AG04449 (cell line): ENCODE measurements around the gene CREBZF.
"Not testable (repeated sequence)": the region's sequence is repeated elsewhere in the genome, so short reads cannot be mapped to it uniquely, and the experiment has no call there.

Experiments used
- CTCF ChIA-PET: fragments of 350-600 bp; formaldehyde crosslinking; extraction: SDS; loops from one replicate; lab custom pipeline; 2021; ENCODE audit warnings: antibody characterized with exemption; lab: Yijun Ruan, JAX
- POLR2A ChIA-PET: fragments of 400-600, 350-600 bp; formaldehyde crosslinking; extraction: SDS; loops from one replicate; lab custom pipeline; 2020; ENCODE audit warnings: antibody characterized with exemption, inconsistent platforms; lab: Yijun Ruan, JAX
- DNase-seq: peaks from one replicate; pipeline ENCODE4 v3.0.0-alpha.2; 2010; ENCODE audit warnings: low read depth, low spot score
- H3K4me3 ChIP-seq: 2 replicates; pipeline ENCODE4 v1.5.1; 2011; ENCODE audit warnings: low read depth, mild to moderate bottlenecking, control low read depth, low read length
- CTCF ChIP-seq: IDR thresholded peaks from one replicate; pipeline ENCODE4 v1.5.1; 2011; ENCODE audit warnings: mild to moderate bottlenecking, moderate library complexity, low read length, control low read depth, inconsistent platforms; ENCODE audit not compliant: insufficient read depth; ENCODE audit errors: missing control alignments

CREBZF gene

GRCh38 chr11:85663753-85664614 lies 945 bp downstream of the CREBZF start:
- ChIA-PET POLR2A (interaction anchor here (0.6 to 1.4 kb wide), 5 partner anchors 15 to 412 kb away, joined by 3 to 4 read pairs (median 4); partner anchors contain the start of genes CCDC89 and TMEM126B), CTCF (interaction anchor here (0.7 to 2.8 kb wide), 6 partner anchors 10 to 191 kb away, joined by 3 to 10 read pairs (median 4); partner anchors contain the start of genes CCDC83 and SYTL2)
- no peak for DNase-seq
- peak overlapping the region; percentile 83 for H3K4me3 ChIP-seq
- peak; percentile 47 for TF ChIP-seq CTCF

DNA sequence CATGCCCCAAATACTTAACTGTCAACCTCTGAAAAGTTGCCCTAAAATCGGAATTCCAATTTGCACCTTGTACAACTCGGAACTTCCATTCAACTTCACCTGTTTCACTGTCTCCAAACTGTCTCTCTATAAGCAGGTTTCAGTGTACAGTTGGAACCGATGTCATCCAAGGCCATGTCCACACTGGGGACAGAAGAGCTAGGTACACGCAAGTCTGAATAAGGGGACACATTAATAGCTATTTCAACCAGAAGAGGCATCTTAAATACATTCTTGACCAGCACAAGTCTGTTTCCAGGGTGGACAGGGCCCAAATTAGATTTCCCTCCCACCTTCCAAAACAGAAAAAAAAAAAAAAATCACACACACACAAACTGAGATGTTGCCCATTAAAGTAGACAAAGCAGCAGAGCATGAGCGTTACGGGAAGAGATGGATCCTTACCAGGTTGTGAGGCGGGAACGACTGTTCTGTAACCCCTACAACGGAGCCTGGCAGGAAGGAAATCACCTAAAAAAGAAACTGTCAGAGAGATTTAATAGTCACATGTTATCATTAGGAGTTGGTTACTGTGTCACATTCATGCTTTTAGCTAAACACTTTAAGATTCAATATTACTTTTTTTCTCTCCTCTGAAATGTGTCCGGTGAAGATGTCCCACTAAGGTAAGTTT lies 1.7 kb downstream of the CREBZF start:
- DNase-seq = no peak
- POLR2A ChIA-PET = interaction anchor here (0.6 to 0.7 kb wide), 2 partner anchors 163 to 413 kb away, joined by 3 read pairs; no protein-coding TSS in a partner anchor
- no peak for TF ChIP-seq CTCF
- H3K4me3 ChIP-seq = peak overlapping the region; percentile 83
- CTCF ChIA-PET = interaction anchor here (1.0 to 2.8 kb wide), 5 partner anchors 9 to 192 kb away, joined by 3 to 10 read pairs (median 6); partner anchors contain the start of gene CCDC83

GRCh38 chr11:85661972-85662664 lies 2.8 kb downstream of the CREBZF start:
- peak overlapping the region; percentile 83 for H3K4me3 ChIP-seq
- ChIA-PET POLR2A (no interaction called here), CTCF (interaction anchor here (0.7 to 1.5 kb wide), 5 partner anchors 33 to 882 kb away, joined by 3 to 4 read pairs (median 3); no protein-coding TSS in a partner anchor)
- DNase-seq = no peak
- no peak for TF ChIP-seq CTCF

- ChIA-PET POLR2A (no interaction called here), CTCF (no interaction called here)
- no peak for DNase-seq
- no peak overlapping the region for H3K4me3 ChIP-seq
- TF ChIP-seq CTCF = no peak
Measured at GRCh38 chr11:85658180-85658579, 6.7 kb downstream of the CREBZF start.

- TF ChIP-seq CTCF = no peak
- CTCF ChIA-PET = interaction anchor here (1.5 kb wide), 1 partner anchor 8 kb away, joined by 3 read pairs; no protein-coding TSS in a partner anchor
- no peak overlapping the region for H3K4me3 ChIP-seq
- DNase-seq = no peak
- POLR2A ChIA-PET = no interaction called here
Measured at GRCh38 chr11:85656777-85657176, 8.2 kb downstream of the CREBZF start.

- DNase-seq, H3K4me3 ChIP-seq: not testable (repeated sequence)
- ChIA-PET POLR2A (interaction anchor here (1.4 kb wide), 1 partner anchor 11 kb away, joined by 3 read pairs; the partner anchor contains the start of gene CREBZF), CTCF (interaction anchor here (0.7 kb wide), 1 partner anchor 9 kb away, joined by 4 read pairs; no protein-coding TSS in a partner anchor)
Measured at GRCh38 chr11:85654343-85654742, 10.6 kb downstream of the CREBZF start.
